KG1 (cell line): Measurements from ENCODE around the gene ABT1.
"Not testable (repeated sequence)": the region's sequence is repeated elsewhere in the genome, so short reads cannot be mapped to it uniquely, and the experiment has no call there.

Source experiments
- DNase-seq: peaks from one replicate; lab custom pipeline; 2025; lab: John Stamatoyannopoulos, UW

The ABT1 gene

DNA sequence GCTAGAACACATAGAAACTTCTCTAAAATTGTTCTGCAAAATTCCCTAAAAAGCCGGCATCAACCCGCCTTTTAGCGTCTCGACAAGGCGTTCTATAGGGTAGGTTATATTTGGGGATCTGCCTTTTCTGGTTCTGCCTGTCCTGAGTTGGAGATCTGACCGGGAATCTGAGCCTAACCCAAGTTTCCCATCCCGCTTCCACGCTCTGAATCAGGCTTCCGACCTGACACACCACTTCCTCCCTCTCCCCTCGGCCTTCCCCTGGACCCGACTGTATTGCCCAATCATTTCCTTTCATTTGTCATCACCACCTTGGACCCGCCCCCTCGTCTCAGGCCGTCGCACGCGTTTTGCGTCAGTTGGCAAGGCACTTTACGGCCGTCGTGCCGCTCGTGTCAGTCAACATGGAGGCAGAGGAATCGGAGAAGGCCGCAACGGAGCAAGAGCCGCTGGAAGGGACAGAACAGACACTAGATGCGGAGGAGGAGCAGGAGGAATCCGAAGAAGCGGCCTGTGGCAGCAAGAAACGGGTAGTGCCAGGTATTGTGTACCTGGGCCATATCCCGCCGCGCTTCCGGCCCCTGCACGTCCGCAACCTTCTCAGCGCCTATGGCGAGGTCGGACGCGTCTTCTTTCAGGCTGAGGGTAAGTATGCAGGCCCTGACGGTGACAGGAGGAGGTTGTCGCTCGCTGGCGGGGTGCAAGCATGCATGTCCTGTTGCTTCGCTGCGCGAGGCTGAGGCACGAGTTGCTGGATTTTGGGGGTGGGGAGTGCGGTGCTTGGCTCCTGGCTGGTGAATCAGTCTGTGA, at the start of gene ABT1:
TSS of gene ABT1 (plus strand) at position 375 of the 810 bp plus-strand sequence. CDS start at position 405, 30 bp downstream.
- DNase-seq: peak; percentile 96

- DNase-seq: not testable (repeated sequence)
These were observed 49.4 kb upstream of the ABT1 start for GRCh38 chr6:26547363-26547762.

GRCh38 chr6:26550250-26550993, 46.3 kb upstream of the ABT1 start:
- DNase-seq: no peak

DNA sequence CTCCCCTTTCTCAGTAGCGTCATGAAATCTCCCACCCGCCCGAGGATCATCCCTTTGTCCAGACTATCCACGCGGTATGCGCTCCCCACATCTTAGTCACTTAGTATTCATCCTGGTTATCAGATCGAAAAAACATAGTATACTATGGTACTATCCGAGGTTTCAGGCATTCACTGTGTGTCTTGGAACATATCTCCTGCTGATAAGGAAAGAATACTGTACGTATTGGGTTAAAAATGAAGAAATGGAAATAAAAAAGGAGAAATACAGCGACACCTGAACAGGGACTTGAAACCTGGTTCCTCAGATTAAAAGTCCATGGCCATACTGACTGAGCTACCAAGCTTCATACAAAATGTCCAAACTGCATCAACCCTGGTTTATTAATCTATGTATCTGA, 44.5 kb upstream of the ABT1 start:
- DNase-seq: no peak

GRCh38 chr6:26552640-26553188, 44.0 kb upstream of the ABT1 start:
- DNase-seq: no peak

DNA sequence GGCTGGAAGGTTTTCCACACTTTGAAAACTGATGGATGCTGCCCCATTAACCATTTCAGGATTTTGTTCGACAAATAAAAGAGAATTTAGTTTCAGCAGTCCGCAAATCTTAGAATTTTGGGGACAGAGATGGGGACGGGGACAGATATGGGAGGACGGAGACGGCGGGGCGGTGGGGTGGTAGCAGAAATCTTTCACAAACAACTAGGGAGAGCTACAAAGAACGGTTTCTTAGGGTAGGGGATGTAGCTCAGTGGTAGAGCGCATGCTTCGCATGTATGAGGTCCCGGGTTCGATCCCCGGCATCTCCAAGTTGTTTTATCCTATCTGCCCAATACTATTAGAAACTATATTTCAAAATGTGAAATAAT, 43.5 kb upstream of the ABT1 start:
- DNase-seq: peak; percentile 74

GRCh38 chr6:26553635-26554446, 42.9 kb upstream of the ABT1 start:
- peak; percentile 82 for DNase-seq

- no peak for DNase-seq
These were observed 42.4 kb upstream of the ABT1 start for GRCh38 chr6:26554447-26554696.

DNA sequence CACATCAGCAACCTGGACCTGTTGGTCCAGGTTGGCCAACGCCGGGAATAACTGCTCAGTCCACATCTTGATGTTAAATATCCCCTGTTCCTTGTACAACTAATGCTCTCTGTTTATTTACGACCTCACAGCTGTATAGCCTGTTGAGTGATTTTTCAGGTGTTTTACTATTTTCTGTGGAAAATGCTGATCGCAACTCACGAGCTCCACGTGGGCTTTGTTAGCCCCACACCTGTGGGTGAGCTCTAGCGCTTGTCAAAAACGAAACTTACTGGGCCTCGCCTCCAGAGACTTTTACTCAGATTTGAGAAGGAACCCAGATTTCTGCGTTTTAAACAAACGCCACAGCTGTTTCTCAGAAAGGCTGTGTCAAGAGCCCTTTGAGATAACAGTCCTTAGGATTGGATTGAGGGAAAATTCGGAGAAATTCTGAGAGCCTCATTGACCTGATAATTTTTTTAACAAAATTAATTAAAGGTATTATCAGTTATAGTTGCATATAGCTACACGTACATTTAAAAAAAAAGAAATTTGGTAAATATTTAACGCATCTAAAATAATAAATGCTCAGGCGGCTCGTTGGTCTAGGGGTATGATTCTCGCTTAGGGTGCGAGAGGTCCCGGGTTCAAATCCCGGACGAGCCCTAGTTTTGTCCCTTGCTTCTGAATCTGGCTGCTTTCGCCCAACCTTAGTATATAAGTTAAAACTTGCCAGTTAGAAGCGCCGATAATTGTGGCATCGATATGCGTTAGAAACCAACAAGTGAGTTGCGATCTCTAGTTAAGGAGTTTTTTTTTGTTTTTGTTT, 41.9 kb upstream of the ABT1 start:
- peak; percentile 54 for DNase-seq

- no peak for DNase-seq
These were observed 41.1 kb upstream of the ABT1 start for GRCh38 chr6:26555505-26556262.

DNA sequence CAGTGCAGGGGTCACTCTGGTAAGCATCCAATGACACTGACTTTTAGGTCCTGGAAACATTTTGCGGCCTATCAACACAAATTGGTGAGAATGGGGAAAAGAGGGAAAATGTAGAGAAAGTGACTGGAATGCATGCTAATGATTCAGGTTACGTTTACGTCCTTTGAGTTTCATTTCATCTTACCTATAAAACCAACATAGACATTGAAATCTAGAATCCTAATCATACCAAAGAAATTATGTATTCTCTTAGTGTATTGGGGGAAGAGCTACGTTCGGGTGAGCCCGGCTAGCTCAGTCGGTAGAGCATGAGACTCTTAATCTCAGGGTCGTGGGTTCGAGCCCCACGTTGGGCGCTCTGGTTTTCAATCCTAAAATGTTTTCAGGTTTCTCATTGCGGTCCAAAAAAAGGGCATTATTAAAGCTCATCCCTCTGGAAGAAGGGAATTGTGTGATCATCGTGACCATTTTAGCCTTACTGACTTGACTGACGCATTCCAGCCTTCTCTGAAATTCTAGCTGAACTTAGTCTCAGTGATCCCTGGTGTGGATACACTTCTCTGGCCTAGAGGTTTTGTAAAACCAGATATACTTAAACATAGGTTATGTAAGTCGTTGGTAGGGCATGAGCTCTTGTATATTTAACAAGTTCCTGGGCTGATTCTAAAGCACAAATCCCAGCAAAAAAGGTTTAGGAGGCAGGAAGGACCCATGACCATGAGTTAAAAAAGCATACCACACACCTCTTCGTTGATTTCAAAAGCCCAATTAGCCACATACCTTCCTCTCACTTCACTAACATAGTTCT, 40.3 kb upstream of the ABT1 start:
- DNase-seq: no peak

- no peak for DNase-seq
These were observed 35.0 kb upstream of the ABT1 start for GRCh38 chr6:26561533-26562466.

DNA sequence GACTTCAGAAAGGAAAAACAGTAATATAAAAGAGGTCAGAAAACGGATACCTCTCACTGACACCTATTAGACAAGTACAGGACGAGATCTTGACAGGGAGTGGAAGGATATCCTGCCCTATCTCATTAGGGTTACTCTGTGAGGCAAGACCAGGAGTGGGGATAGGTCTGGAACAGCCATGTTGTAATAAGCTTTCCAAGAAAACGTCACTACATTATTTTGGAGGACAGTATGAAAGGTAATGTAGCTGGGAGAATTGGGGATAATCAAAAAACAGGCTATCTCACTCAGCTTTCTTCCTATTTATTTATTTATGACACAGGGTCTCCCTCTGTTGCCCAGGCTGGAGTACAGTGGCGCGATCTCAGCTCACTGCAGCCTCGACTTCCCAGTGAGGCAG, 33.3 kb upstream of the ABT1 start:
- DNase-seq: no peak

DNA sequence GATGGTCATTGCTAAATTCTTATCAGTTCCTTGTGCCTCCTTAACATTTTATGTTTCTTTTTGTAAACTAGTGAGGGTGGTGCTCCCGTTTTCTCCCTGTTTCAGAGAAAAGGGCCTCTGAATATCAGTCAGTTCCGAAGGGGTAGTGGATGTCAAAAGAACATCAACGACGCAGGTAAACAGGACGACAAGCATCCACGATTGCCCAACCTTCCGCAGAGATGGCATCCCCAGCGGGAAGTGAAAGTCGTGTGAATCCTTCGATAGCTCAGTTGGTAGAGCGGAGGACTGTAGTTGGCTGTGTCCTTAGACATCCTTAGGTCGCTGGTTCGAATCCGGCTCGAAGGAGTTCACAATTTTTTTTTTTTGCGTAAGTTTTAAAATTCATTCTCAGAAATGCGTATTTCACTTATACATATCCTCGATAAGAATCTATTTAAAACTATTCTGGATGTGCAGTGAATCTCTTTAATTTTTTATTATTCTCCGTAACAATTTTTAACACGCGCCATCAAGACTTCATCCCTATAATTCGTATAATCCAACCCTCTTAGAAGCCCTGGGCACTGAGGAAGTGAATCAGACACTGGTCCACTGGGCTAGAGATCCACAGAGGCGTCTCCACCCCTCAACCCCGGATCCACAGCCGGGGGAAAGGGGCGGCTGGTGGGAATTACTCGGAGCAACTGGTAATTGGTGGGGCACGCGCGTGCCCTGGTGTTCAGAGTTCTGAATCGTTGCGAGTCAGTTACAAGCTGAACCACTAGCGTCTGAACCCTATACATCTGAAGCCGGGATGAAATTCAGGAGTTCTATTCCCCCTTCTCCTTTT, 27.9 kb upstream of the ABT1 start:
- peak; percentile 96 for DNase-seq

DNA sequence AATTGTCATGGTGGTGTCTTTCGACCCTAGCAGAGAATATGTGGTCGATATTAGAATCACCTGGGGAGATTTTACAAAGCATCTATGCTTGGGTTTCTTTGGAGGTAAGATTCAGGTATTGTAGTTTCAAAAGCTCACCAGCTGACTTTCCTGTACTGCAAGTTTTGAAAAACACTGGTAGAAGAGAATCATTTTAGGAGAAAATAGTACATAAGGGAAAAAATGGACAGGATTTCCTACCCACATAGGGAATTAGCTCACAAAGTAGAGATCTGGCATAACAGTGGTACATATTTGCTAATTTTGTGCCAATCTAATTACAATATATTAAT, 27.4 kb upstream of the ABT1 start:
- peak; percentile 58 for DNase-seq

DNA sequence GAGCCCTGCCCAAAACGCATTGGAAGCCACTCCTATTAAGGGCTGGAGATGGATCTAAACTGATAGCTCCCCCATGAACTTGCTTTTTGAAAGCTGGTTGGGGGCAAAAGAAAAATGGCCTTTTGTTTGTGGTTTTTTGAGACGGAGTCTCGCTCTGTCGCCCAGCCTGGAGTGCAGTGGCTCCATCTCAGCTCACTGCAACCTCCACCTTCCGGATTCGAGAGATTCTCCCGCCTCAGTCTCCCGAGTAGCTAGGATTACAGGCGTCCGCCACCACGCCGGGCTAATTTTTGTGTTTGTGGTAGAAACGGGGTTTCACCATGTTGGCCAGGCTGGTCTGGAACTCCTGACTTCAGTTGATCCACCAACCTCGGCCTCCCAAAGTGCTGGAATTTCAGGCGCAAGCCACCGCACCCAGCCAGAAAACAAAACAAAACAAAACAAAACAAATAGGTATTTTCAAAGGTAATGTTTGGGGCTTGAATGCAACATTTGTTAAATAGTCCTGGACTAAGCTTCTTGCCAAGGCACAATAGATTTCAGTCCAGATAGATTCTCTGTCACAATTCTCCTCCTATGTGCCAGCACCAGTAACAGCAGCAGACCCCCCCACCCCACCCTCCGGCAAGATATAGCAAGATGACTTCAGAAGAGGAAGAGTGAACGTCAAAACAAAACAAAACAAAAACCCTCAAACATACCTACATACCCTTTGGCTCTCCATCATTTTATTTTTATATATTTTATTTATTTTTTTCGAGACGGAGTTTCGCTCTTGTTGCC, 26.5 kb upstream of the ABT1 start:
- no peak for DNase-seq

- DNase-seq: peak; percentile 66
These were observed 25.0 kb upstream of the ABT1 start for GRCh38 chr6:26571592-26572296.
